Measurements from ENCODE around the gene NTRK1.

NTRK1 gene

GRCh38 chr1:156836892-156837291, 23.8 kb upstream of the NTRK1 start:
- H3K27ac ChIP-seq (ENCODE audit: insufficient read depth in 1 of 2, low read depth in 1 of 2, low read length in 2 of 2, poor library complexity in 1 of 2, severe bottlenecking in 2 of 2) = no peak overlapping the region
- peaks cover 0 to 22% (median 21%) of the 10 kb centered on the region in 5 experiments for H3K27me3 ChIP-seq (replicated peaks in 2 of 5; ENCODE audit: control insufficient read depth in 4 of 5, insufficient read depth in 5 of 5, low read length in 4 of 5)
- no peaks in the 10 kb centered on the region for H3K9me3 ChIP-seq (ENCODE audit: control extremely low read depth in 1 of 5, control insufficient read depth in 4 of 5, insufficient read depth in 2 of 5, low read depth in 1 of 5, low read length in 4 of 5)
- H3K4me3 ChIP-seq (ENCODE audit: control insufficient read depth in 1 of 7, extremely low read depth in 1 of 7, insufficient read depth in 4 of 7, low read depth in 2 of 7, low read length in 6 of 7) = no peak overlapping the region
- H3K4me1 ChIP-seq (ENCODE audit: control extremely low read depth in 1 of 4, control insufficient read depth in 4 of 4, insufficient read depth in 4 of 4, low read length in 3 of 4) = peaks cover 0 to 2% (median 0%) of the 10 kb centered on the region in 4 experiments
- ChIA-PET CTCF (interaction anchor here (1.0 to 7.3 kb wide), 14 partner anchors 10 to 111 kb away, joined by 3 to 119 read pairs (median 5); partner anchors contain the start of genes INSRR, NTRK1, PEAR1 and SH2D2A), POLR2A (no interaction called here)
- DNase-seq = no peak
- WGBS (ENCODE audit: insufficient coverage) = 100% methylated on average over 4 of the region's 4 CpGs
- H3K36me3 ChIP-seq (ENCODE audit: control insufficient read depth in 4 of 4, insufficient read depth in 4 of 4, low read length in 3 of 4) = no peaks in the 10 kb centered on the region

GRCh38 chr1:156838972-156839371, 21.7 kb upstream of the NTRK1 start:
- ChIA-PET POLR2A (interaction anchor here (0.7 to 1.4 kb wide), 2 partner anchors 16 to 58 kb away, joined by 3 read pairs; no protein-coding TSS in a partner anchor), CTCF (interaction anchor here (0.8 to 7.3 kb wide), 29 partner anchors 10 to 181 kb away, joined by 3 to 119 read pairs (median 5); partner anchors contain the start of genes INSRR, LRRC71, NTRK1 and PEAR1)
- no peaks in the 10 kb centered on the region for H3K36me3 ChIP-seq (ENCODE audit: control insufficient read depth in 4 of 4, insufficient read depth in 4 of 4, low read length in 3 of 4)
- no peak overlapping the region for H3K27ac ChIP-seq (ENCODE audit: insufficient read depth in 1 of 2, low read depth in 1 of 2, low read length in 2 of 2, poor library complexity in 1 of 2, severe bottlenecking in 2 of 2)
- peak in 2 of 3 donors; percentile 59 to 68 for DNase-seq
- no peaks in the 10 kb centered on the region for H3K9me3 ChIP-seq (ENCODE audit: control extremely low read depth in 1 of 5, control insufficient read depth in 4 of 5, insufficient read depth in 2 of 5, low read depth in 1 of 5, low read length in 4 of 5)
- H3K27me3 ChIP-seq (replicated peaks in 2 of 5; ENCODE audit: control insufficient read depth in 4 of 5, insufficient read depth in 5 of 5, low read length in 4 of 5) = peaks cover 0 to 41% (median 26%) of the 10 kb centered on the region in 5 experiments
- H3K4me3 ChIP-seq (ENCODE audit: control insufficient read depth in 1 of 7, extremely low read depth in 1 of 7, insufficient read depth in 4 of 7, low read depth in 2 of 7, low read length in 6 of 7) = no peak overlapping the region
- WGBS (ENCODE audit: insufficient coverage) = 42% methylated on average over 7 of the region's 7 CpGs
- no peaks in the 10 kb centered on the region for H3K4me1 ChIP-seq (ENCODE audit: control extremely low read depth in 1 of 4, control insufficient read depth in 4 of 4, insufficient read depth in 4 of 4, low read length in 3 of 4)

GRCh38 chr1:156839426-156840109, 21.1 kb upstream of the NTRK1 start:
- ChIA-PET POLR2A (interaction anchor here (0.7 to 1.4 kb wide), 2 partner anchors 16 to 58 kb away, joined by 3 read pairs; no protein-coding TSS in a partner anchor), CTCF (interaction anchor here (0.6 to 7.3 kb wide), 19 partner anchors 9 to 94 kb away, joined by 3 to 119 read pairs (median 6); partner anchors contain the start of genes INSRR, NTRK1, PEAR1 and SH2D2A)
- DNase-seq = no peak
- peaks cover 0 to 47% (median 31%) of the 10 kb centered on the region in 5 experiments for H3K27me3 ChIP-seq (replicated peaks in 2 of 5; ENCODE audit: control insufficient read depth in 4 of 5, insufficient read depth in 5 of 5, low read length in 4 of 5)
- no peak overlapping the region for H3K4me3 ChIP-seq (ENCODE audit: control insufficient read depth in 1 of 7, extremely low read depth in 1 of 7, insufficient read depth in 4 of 7, low read depth in 2 of 7, low read length in 6 of 7)
- WGBS (ENCODE audit: insufficient coverage) = 61% methylated on average over 7 of the region's 9 CpGs
- no peaks in the 10 kb centered on the region for H3K36me3 ChIP-seq (ENCODE audit: control insufficient read depth in 4 of 4, insufficient read depth in 4 of 4, low read length in 3 of 4)
- no peaks in the 10 kb centered on the region for H3K9me3 ChIP-seq (ENCODE audit: control extremely low read depth in 1 of 5, control insufficient read depth in 4 of 5, insufficient read depth in 2 of 5, low read depth in 1 of 5, low read length in 4 of 5)
- H3K27ac ChIP-seq (ENCODE audit: insufficient read depth in 1 of 2, low read depth in 1 of 2, low read length in 2 of 2, poor library complexity in 1 of 2, severe bottlenecking in 2 of 2) = no peak overlapping the region
- H3K4me1 ChIP-seq (ENCODE audit: control extremely low read depth in 1 of 4, control insufficient read depth in 4 of 4, insufficient read depth in 4 of 4, low read length in 3 of 4) = peaks cover 0 to 1% (median under 1%) of the 10 kb centered on the region in 4 experiments

GRCh38 chr1:156840186-156840897, 20.3 kb upstream of the NTRK1 start:
- DNase-seq = no peak
- WGBS (ENCODE audit: insufficient coverage) = 79% methylated on average over 6 of the region's 8 CpGs
- Histone ChIP-seq H3K4me3 (ENCODE audit: control insufficient read depth in 1 of 7, extremely low read depth in 1 of 7, insufficient read depth in 4 of 7, low read depth in 2 of 7, low read length in 6 of 7) (no peak overlapping the region), H3K4me1 (ENCODE audit: control extremely low read depth in 1 of 4, control insufficient read depth in 4 of 4, insufficient read depth in 4 of 4, low read length in 3 of 4) (peaks cover 0 to 9% (median 8%) of the 10 kb centered on the region in 4 experiments), H3K27me3 (replicated peaks in 2 of 5; ENCODE audit: control insufficient read depth in 4 of 5, insufficient read depth in 5 of 5, low read length in 4 of 5) (peaks cover 0 to 55% (median 34%) of the 10 kb centered on the region in 5 experiments), H3K27ac (ENCODE audit: insufficient read depth in 1 of 2, low read depth in 1 of 2, low read length in 2 of 2, poor library complexity in 1 of 2, severe bottlenecking in 2 of 2) (no peak overlapping the region), H3K36me3 (ENCODE audit: control insufficient read depth in 4 of 4, insufficient read depth in 4 of 4, low read length in 3 of 4) (no peaks in the 10 kb centered on the region), H3K9me3 (ENCODE audit: control extremely low read depth in 1 of 5, control insufficient read depth in 4 of 5, insufficient read depth in 2 of 5, low read depth in 1 of 5, low read length in 4 of 5) (no peaks in the 10 kb centered on the region)
- CTCF ChIA-PET = interaction anchor here (0.6 to 7.3 kb wide), 4 partner anchors 20 to 91 kb away, joined by 3 to 119 read pairs (median 52); partner anchors contain the start of genes INSRR, NTRK1 and PEAR1
- POLR2A ChIA-PET = no interaction called here

GRCh38 chr1:156840898-156841279, 19.8 kb upstream of the NTRK1 start:
- Histone ChIP-seq H3K27me3 (replicated peaks in 2 of 5; ENCODE audit: control insufficient read depth in 4 of 5, insufficient read depth in 5 of 5, low read length in 4 of 5) (peaks cover 0 to 60% (median 34%) of the 10 kb centered on the region in 5 experiments), H3K27ac (ENCODE audit: insufficient read depth in 1 of 2, low read depth in 1 of 2, low read length in 2 of 2, poor library complexity in 1 of 2, severe bottlenecking in 2 of 2) (no peak overlapping the region), H3K4me3 (ENCODE audit: control insufficient read depth in 1 of 7, extremely low read depth in 1 of 7, insufficient read depth in 4 of 7, low read depth in 2 of 7, low read length in 6 of 7) (no peak overlapping the region), H3K4me1 (ENCODE audit: control extremely low read depth in 1 of 4, control insufficient read depth in 4 of 4, insufficient read depth in 4 of 4, low read length in 3 of 4) (peaks cover 0 to 13% (median 9%) of the 10 kb centered on the region in 4 experiments), H3K36me3 (ENCODE audit: control insufficient read depth in 4 of 4, insufficient read depth in 4 of 4, low read length in 3 of 4) (no peaks in the 10 kb centered on the region), H3K9me3 (ENCODE audit: control extremely low read depth in 1 of 5, control insufficient read depth in 4 of 5, insufficient read depth in 2 of 5, low read depth in 1 of 5, low read length in 4 of 5) (no peaks in the 10 kb centered on the region)
- WGBS (ENCODE audit: insufficient coverage) = 73% methylated on average over 6 of the region's 14 CpGs
- POLR2A ChIA-PET = interaction anchor here (0.5 kb wide), 1 partner anchor 565 kb away, joined by 5 read pairs; no protein-coding TSS in a partner anchor
- DNase-seq = no peak
- CTCF ChIA-PET = interaction anchor here (0.6 to 7.3 kb wide), 4 partner anchors 19 to 90 kb away, joined by 3 to 119 read pairs (median 52); partner anchors contain the start of genes INSRR, NTRK1 and PEAR1

GRCh38 chr1:156841295-156841855, 19.3 kb upstream of the NTRK1 start:
- Histone ChIP-seq H3K27ac (ENCODE audit: insufficient read depth in 1 of 2, low read depth in 1 of 2, low read length in 2 of 2, poor library complexity in 1 of 2, severe bottlenecking in 2 of 2) (no peak overlapping the region), H3K4me1 (ENCODE audit: control extremely low read depth in 1 of 4, control insufficient read depth in 4 of 4, insufficient read depth in 4 of 4, low read length in 3 of 4) (peaks cover 0 to 13% (median 9%) of the 10 kb centered on the region in 4 experiments), H3K36me3 (ENCODE audit: control insufficient read depth in 4 of 4, insufficient read depth in 4 of 4, low read length in 3 of 4) (no peaks in the 10 kb centered on the region), H3K27me3 (replicated peaks in 2 of 5; ENCODE audit: control insufficient read depth in 4 of 5, insufficient read depth in 5 of 5, low read length in 4 of 5) (peaks cover 0 to 65% (median 34%) of the 10 kb centered on the region in 5 experiments), H3K4me3 (ENCODE audit: control insufficient read depth in 1 of 7, extremely low read depth in 1 of 7, insufficient read depth in 4 of 7, low read depth in 2 of 7, low read length in 6 of 7) (no peak overlapping the region), H3K9me3 (ENCODE audit: control extremely low read depth in 1 of 5, control insufficient read depth in 4 of 5, insufficient read depth in 2 of 5, low read depth in 1 of 5, low read length in 4 of 5) (no peaks in the 10 kb centered on the region)
- CTCF ChIA-PET = interaction anchor here (0.6 to 7.3 kb wide), 5 partner anchors 19 to 152 kb away, joined by 3 to 119 read pairs (median 4); partner anchors contain the start of genes INSRR, NTRK1 and PEAR1
- peak in 1 of 3 donors; percentile 21 for DNase-seq
- 80% methylated on average over 10 of the region's 16 CpGs for WGBS (ENCODE audit: insufficient coverage)
- POLR2A ChIA-PET = interaction anchor here (0.5 to 0.6 kb wide), 2 partner anchors 14 to 566 kb away, joined by 3 to 5 read pairs; no protein-coding TSS in a partner anchor

All from common myeloid progenitor, CD34-positive (primary cell).